Peyer's patch (tissue), 4 donors: Measurements from ENCODE around the gene STX16.

ENCODE experiments used
- CTCF ChIP-seq, 6 experiments: fragments of 450-650 bp in 4 of 6; fragments of 200-600 bp in 2 of 6; sonication (generic) in 1 of 6; IDR thresholded peaks; one replicate each; pipeline ENCODE4 v1.5.1; 2017 to 2019; ENCODE audit warnings: antibody characterized with exemption in 6 of 6, mild to moderate bottlenecking in 3 of 6, moderate library complexity in 1 of 6
- POLR2A ChIP-seq, 2 donors: fragments of 450-650 bp; IDR thresholded peaks; one replicate each; pipeline ENCODE4 v1.5.1; 2017; ENCODE audit warnings: antibody characterized with exemption in 2 of 2, mild to moderate bottlenecking in 2 of 2, moderate library complexity in 2 of 2

GRCh38 chr20:58608096-58608840 lies 42.8 kb upstream of the STX16 start:
- TF ChIP-seq CTCF (IDR thresholded peaks at IDR 0.05) (no peak), POLR2A (IDR thresholded peaks at IDR 0.05) (no peak)
